Panc1 (cell line): Measurements from ENCODE around the gene NAGPA.

Experiments used
- POLR2AphosphoS5 ChIP-seq: IDR thresholded peaks from 2 replicates; pipeline ENCODE4 v1.6.1; 2012; ENCODE audit warnings: mild to moderate bottlenecking, low read depth, low read length, moderate library complexity
- TF ChIP-seq, protein P1 (sequence below): fragments of 450-650 bp; IDR thresholded peaks from 2 replicates; pipeline ENCODE4 v1.5.1; 2017; ENCODE audit warnings: mild to moderate bottlenecking
- TF ChIP-seq, protein P2 (sequence below), 2 experiments: IDR thresholded peaks; 2 replicates each; pipeline ENCODE4 v1.6.1; 2011 to 2012; ENCODE audit warnings: low read depth in 2 of 2, control low read depth in 1 of 2, low read length in 1 of 2, mild to moderate bottlenecking in 1 of 2, moderate library complexity in 1 of 2; ENCODE audit not compliant: insufficient read depth in 1 of 2

GRCh38 chr16:5058476-5058875 is 24.7 kb upstream of the NAGPA start:
- TF ChIP-seq, protein P1, sequence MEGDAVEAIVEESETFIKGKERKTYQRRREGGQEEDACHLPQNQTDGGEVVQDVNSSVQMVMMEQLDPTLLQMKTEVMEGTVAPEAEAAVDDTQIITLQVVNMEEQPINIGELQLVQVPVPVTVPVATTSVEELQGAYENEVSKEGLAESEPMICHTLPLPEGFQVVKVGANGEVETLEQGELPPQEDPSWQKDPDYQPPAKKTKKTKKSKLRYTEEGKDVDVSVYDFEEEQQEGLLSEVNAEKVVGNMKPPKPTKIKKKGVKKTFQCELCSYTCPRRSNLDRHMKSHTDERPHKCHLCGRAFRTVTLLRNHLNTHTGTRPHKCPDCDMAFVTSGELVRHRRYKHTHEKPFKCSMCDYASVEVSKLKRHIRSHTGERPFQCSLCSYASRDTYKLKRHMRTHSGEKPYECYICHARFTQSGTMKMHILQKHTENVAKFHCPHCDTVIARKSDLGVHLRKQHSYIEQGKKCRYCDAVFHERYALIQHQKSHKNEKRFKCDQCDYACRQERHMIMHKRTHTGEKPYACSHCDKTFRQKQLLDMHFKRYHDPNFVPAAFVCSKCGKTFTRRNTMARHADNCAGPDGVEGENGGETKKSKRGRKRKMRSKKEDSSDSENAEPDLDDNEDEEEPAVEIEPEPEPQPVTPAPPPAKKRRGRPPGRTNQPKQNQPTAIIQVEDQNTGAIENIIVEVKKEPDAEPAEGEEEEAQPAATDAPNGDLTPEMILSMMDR: peak; percentile 23; the same call in 1 of the 2 replicates
- TF ChIP-seq, protein P2, sequence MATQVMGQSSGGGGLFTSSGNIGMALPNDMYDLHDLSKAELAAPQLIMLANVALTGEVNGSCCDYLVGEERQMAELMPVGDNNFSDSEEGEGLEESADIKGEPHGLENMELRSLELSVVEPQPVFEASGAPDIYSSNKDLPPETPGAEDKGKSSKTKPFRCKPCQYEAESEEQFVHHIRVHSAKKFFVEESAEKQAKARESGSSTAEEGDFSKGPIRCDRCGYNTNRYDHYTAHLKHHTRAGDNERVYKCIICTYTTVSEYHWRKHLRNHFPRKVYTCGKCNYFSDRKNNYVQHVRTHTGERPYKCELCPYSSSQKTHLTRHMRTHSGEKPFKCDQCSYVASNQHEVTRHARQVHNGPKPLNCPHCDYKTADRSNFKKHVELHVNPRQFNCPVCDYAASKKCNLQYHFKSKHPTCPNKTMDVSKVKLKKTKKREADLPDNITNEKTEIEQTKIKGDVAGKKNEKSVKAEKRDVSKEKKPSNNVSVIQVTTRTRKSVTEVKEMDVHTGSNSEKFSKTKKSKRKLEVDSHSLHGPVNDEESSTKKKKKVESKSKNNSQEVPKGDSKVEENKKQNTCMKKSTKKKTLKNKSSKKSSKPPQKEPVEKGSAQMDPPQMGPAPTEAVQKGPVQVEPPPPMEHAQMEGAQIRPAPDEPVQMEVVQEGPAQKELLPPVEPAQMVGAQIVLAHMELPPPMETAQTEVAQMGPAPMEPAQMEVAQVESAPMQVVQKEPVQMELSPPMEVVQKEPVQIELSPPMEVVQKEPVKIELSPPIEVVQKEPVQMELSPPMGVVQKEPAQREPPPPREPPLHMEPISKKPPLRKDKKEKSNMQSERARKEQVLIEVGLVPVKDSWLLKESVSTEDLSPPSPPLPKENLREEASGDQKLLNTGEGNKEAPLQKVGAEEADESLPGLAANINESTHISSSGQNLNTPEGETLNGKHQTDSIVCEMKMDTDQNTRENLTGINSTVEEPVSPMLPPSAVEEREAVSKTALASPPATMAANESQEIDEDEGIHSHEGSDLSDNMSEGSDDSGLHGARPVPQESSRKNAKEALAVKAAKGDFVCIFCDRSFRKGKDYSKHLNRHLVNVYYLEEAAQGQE (IDR thresholded peaks at IDR 0.05; ENCODE audit: insufficient read depth in 1 of 2, low read depth in 2 of 2, low read length in 1 of 2): no peak
- no peak for TF ChIP-seq POLR2AphosphoS5
